GM23338 (cell line): ENCODE measurements around the gene NEMP1. TPM values are rescaled to one million over a fixed set of nuclear protein-coding genes. Genes with fewer than 3 reads are reported as not detected.

ENCODE experiments used
- ATAC-seq: fragments of 200-7000 bp; cut with Tn5 transposase; 3 replicates; pipeline ENCODE4 v1.9.1; 2020
- DNase-seq: peaks from one replicate; pipeline ENCODE4 v3.0.0-alpha.2; 2015; ENCODE audit warnings: low spot score
- H2AFZ ChIP-seq: fragments of 200-600 bp; sonication (generic); 2 replicates; pipeline ENCODE4 v1.8.0; 2016; ENCODE audit warnings: antibody characterized with exemption, mild to moderate bottlenecking, moderate library complexity
- H3F3A ChIP-seq: fragments of 200-600 bp; sonication (generic); replicated peaks from 2 replicates; pipeline ENCODE4 v1.8.0; 2017; ENCODE audit warnings: antibody characterized with exemption, mixed run types, low read depth
- H3K27ac ChIP-seq: fragments of 200-600 bp; sonication (generic); 2 replicates; pipeline ENCODE4 v1.6.1; 2016; ENCODE audit warnings: low read depth
- H3K27me3 ChIP-seq: fragments of 200-600 bp; sonication (generic); 2 replicates; pipeline ENCODE4 v1.8.0; 2016; ENCODE audit warnings: mild to moderate bottlenecking, mixed run types, moderate library complexity; ENCODE audit not compliant: insufficient read depth
- H3K36me3 ChIP-seq: fragments of 200-600 bp; sonication (generic); 2 replicates; pipeline ENCODE4 v1.8.0; 2016; ENCODE audit warnings: mild to moderate bottlenecking; ENCODE audit not compliant: insufficient read depth
- H3K4me1 ChIP-seq: fragments of 200-600 bp; sonication (generic); 2 replicates; pipeline ENCODE4 v1.8.0; 2016; ENCODE audit warnings: mild to moderate bottlenecking, moderate library complexity; ENCODE audit not compliant: insufficient read depth
- H3K4me2 ChIP-seq: fragments of 200-600 bp; sonication (generic); 2 replicates; pipeline ENCODE4 v1.7.1; 2017; ENCODE audit warnings: mixed run types
- H3K4me3 ChIP-seq: fragments of 200-600 bp; sonication (generic); 2 replicates; pipeline ENCODE4 v1.6.1; 2016; ENCODE audit warnings: mixed run types
- H3K79me2 ChIP-seq: fragments of 200-600 bp; sonication (generic); replicated peaks from 2 replicates; pipeline ENCODE4 v1.8.0; 2017; ENCODE audit warnings: mild to moderate bottlenecking; ENCODE audit not compliant: insufficient read depth
- H3K9me2 ChIP-seq: fragments of 200-600 bp; sonication (generic); 2 replicates; pipeline ENCODE4 v1.8.0; 2017; ENCODE audit not compliant: insufficient read depth
- H4K20me1 ChIP-seq: fragments of 200-600 bp; sonication (generic); replicated peaks from 2 replicates; pipeline ENCODE4 v1.8.0; 2017; ENCODE audit warnings: mild to moderate bottlenecking; ENCODE audit not compliant: insufficient read depth
- H3K27ac Mint-ChIP-seq: 2 replicates; pipeline ENCODE4 v1.8.0; 2020; ENCODE audit warnings: inconsistent platforms, mild to moderate bottlenecking, moderate library complexity, mixed read lengths
- H3K27me3 Mint-ChIP-seq: 3 replicates; pipeline ENCODE4 v1.8.0; 2022; ENCODE audit warnings: low read depth, mild to moderate bottlenecking, moderate library complexity, mixed read lengths, inconsistent platforms; ENCODE audit not compliant: insufficient read depth, poor library complexity
- H3K36me3 Mint-ChIP-seq: 3 replicates; pipeline ENCODE4 v1.8.0; 2021; ENCODE audit warnings: low read depth, mild to moderate bottlenecking, inconsistent platforms, moderate library complexity, mixed read lengths
- H3K4me1 Mint-ChIP-seq: 3 replicates; pipeline ENCODE4 v1.8.0; 2020; ENCODE audit warnings: mild to moderate bottlenecking, inconsistent platforms, mixed read lengths
- H3K4me3 Mint-ChIP-seq: 3 replicates; pipeline ENCODE4 v1.8.0; 2021; ENCODE audit warnings: moderate library complexity, mild to moderate bottlenecking, inconsistent platforms, mixed read lengths
- H3K9me3 Mint-ChIP-seq: 3 replicates; pipeline ENCODE4 v1.8.0; 2020; ENCODE audit warnings: moderate library complexity, mild to moderate bottlenecking, inconsistent platforms, mixed read lengths
- CREB1 ChIP-seq: fragments of 250-450 bp; sonication (Bioruptor Pico); IDR thresholded peaks from 2 replicates; pipeline ENCODE4 v1.5.0; 2020; ENCODE audit warnings: low read depth, mild to moderate bottlenecking, moderate library complexity
- CTCF ChIP-seq, 2 experiments: fragments of 200-600 bp in 1 of 2; sonication (generic) in 1 of 2; conservative IDR thresholded peaks; 2 replicates each; pipeline versions ENCODE4 v1.5.1 to v1.6.1; 2016 to 2017; ENCODE audit warnings: antibody characterized with exemption in 2 of 2, low read depth in 2 of 2, mild to moderate bottlenecking in 2 of 2, moderate library complexity in 1 of 2
- EZH2phosphoT487 ChIP-seq: fragments of 200-600 bp; sonication (generic); IDR thresholded peaks from one replicate; pipeline ENCODE4 v1.8.1; 2018; ENCODE audit warnings: antibody characterized with exemption; ENCODE audit not compliant: unreplicated experiment
- JUNB ChIP-seq: IDR thresholded peaks from one replicate; pipeline ENCODE4 v1.6.1; 2016; ENCODE audit warnings: antibody characterized with exemption; ENCODE audit not compliant: unreplicated experiment
- POLR2AphosphoS5 ChIP-seq: IDR thresholded peaks from 2 replicates; pipeline ENCODE4 v1.6.1; 2016; ENCODE audit warnings: antibody characterized with exemption, low read depth
- ZNF114 ChIP-seq: fragments of 250-450 bp; sonication (Bioruptor Pico); IDR thresholded peaks from 2 replicates; pipeline ENCODE4 v1.5.0; 2020; ENCODE audit warnings: mild to moderate bottlenecking, moderate library complexity
- ZNF331 ChIP-seq: fragments of 250-450 bp; sonication (Bioruptor Pico); IDR thresholded peaks from 2 replicates; pipeline ENCODE4 v1.5.0; 2020; ENCODE audit warnings: low read depth, mild to moderate bottlenecking, moderate library complexity
- ZNF462 ChIP-seq: fragments of 250-450 bp; sonication (Bioruptor Pico); IDR thresholded peaks from 2 replicates; pipeline ENCODE4 v1.5.0; 2020; ENCODE audit warnings: mild to moderate bottlenecking, moderate library complexity
- polyA plus RNA-seq: library from polyadenylated mRNA; unstranded; fragments of >200 nt; fragmentation: Nextera tagmentation; extraction: Ambion mirVana; gene quantifications from 2 replicates; pipeline ENCODE4 v1.2.1, GENCODE V29; 2016
- total RNA-seq: library from RNA; depleted of rRNA; stranded (reverse); fragments of >200 nt; shearing (Covaris generic); gene quantifications from 2 replicates; pipeline ENCODE4 v1.2.3, GENCODE V29; 2014

The NEMP1 gene
- total and polyA plus RNA-seq, 2 experiments from 2014 or later = 11.9 to 35.0 TPM

- TF ChIP-seq ZNF462 (CRISPR knock-in tag) (no peak), ZNF331 (CRISPR knock-in tag) (no peak), POLR2AphosphoS5 (no peak), JUNB (no peak), CTCF (conservative IDR thresholded peaks at IDR 0.05; ENCODE audit: low read depth in 2 of 2) (peak; percentile 15 to 55; a peak in 3 of 4 replicates), ZNF114 (CRISPR knock-in tag) (no peak), EZH2phosphoT487 (no peak), CREB1 (CRISPR knock-in tag) (no peak)
- H3K9me2 ChIP-seq = no peaks in the 10 kb centered on the region
- DNase-seq (peak; percentile 31), ATAC-seq (peak; percentile 36)
- no peaks in the 10 kb centered on the region for H3K27me3 ChIP-seq
- no peaks in the 10 kb centered on the region for H3F3A ChIP-seq
- H3K4me1 ChIP-seq = peaks cover 9% of the 10 kb centered on the region; the same call in 1 of the 2 replicates
- no peak overlapping the region for H3K4me3 Mint-ChIP-seq
- no peaks in the 10 kb centered on the region for H3K9me3 Mint-ChIP-seq
- H3K27ac ChIP-seq = no peak overlapping the region
- H3K79me2 ChIP-seq = no peaks in the 10 kb centered on the region
- H3K36me3 Mint-ChIP-seq = no peaks in the 10 kb centered on the region; the same call in 2 of the 3 replicates
- no peak overlapping the region for H3K27ac Mint-ChIP-seq
- H3K36me3 ChIP-seq = no peaks in the 10 kb centered on the region
- H3K4me3 ChIP-seq = no peak overlapping the region
- H2AFZ ChIP-seq = peak overlapping the region; percentile 95
- H4K20me1 ChIP-seq = no peaks in the 10 kb centered on the region
- no peak overlapping the region for H3K4me2 ChIP-seq
- peaks cover 27% of the 10 kb centered on the region for H3K4me1 Mint-ChIP-seq
- peaks cover 15% of the 10 kb centered on the region for H3K27me3 Mint-ChIP-seq
Observed at GRCh38 chr12:57031138-57031725, 47.4 kb downstream of the NEMP1 start.
